ENCODE results near the gene COL23A1.

- TF ChIP-seq CTCF (IDR thresholded peaks at IDR 0.05; ENCODE audit: poor library complexity) (no peak), EZH2 (IDR thresholded peaks at IDR 0.05; ENCODE audit: borderline replicate concordance) (no peak), EZH2phosphoT487 (IDR thresholded peaks at IDR 0.05; ENCODE audit: low read depth, severe bottlenecking, unreplicated experiment) (no peak)
Observed at GRCh38 chr5:178205749-178206047, 384.5 kb downstream of the COL23A1 start.

Data from hepatocyte (in vitro differentiated cells).